Stimulated activated CD4-positive, alpha-beta T cell treated with anti-CD3 and anti-CD28 coated beads, Interleukin-1b, Interleukin-23, amount 100 ng/mL, for 1 hour (primary cell): Measurements from ENCODE around the gene ANKRD13D.

Experiments
- DNase-seq, 2 donors: peaks; one replicate each; pipeline ENCODE4 v3.0.0-alpha.2; 2020; ENCODE audit warnings: low read depth in 2 of 2

ANKRD13D gene

DNA sequence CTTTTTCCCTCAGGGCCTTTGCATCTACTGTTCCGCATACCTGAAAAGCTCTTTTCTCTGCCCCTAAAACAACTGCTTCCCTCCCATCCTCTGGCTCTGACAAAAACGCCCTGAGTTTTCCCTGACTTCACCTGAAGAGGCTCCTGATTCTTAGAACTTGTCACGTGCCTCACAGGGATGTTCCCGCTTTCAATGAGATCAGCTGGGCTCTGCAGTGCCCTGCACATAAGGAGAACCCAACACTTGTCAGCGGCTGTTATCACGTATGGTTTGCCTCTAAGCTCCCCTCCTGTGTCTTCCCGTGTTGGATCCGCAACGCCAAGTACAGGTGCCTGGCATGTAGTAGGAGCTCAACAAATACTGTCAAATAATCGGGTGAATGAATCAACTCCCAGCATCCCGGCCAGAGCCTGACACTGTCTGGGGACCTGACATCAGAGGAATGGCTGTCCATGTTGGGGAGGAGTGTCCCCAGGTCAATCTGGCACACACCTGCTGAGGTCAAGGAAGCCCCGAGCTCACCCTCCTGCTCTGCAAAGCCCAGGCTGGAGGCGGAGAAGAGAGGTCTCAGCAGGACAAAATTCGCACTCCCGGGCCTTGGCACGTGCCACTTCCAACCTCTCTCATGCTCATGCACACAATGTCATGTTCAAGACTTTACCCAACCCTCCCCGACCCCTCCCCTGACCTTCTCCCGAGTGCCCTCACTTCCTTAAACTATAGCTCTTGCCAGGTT lies 27.0 kb upstream of the ANKRD13D start:
- DNase-seq, result no peak

DNA sequence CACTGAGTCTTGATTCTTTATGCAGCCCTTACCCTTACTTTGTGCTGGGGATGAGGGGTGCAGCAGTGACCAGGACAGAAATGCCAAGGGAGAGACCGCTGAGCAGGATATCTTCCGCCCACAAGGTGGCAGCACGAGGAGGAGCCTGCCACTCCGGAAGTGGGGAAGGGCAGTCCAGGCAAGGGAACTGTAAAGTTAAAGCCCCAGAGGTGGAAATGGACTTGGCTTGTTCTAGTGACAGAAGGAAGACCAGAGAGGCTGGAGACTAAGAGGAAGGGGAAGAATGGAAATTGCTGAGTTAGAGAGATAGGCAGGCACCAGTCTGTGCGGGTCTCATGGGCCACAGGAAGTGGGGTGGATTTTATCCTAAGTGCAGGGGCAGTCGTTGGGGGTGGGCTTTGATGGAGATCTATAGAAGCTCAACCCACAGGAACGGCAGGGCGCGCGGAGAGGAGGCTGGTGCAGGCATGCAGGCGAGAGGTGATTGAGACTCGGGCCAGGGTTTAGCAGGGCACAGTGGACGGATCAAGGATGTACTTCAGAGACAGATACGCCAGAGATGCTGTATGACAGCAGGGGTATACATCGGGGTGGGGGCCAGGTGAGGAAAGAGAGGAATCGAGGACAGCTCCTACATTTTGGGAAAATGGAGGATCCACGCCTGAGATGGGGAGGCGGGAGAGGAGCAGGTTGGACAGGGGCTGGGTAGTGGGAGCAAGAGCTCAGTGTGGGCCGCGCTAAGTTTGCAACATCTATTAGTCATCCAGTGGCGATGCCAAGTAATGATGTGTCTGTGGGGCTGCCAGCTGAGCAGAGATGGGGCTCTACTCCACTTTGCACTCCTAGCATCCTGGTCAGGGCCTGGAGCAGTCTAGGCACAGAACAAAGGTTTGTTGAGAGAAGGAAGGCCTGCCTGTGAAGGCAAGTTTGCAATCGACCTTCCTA lies 26.1 kb upstream of the ANKRD13D start:
- peak in 1 of 2 donors; percentile 56 for DNase-seq

DNA sequence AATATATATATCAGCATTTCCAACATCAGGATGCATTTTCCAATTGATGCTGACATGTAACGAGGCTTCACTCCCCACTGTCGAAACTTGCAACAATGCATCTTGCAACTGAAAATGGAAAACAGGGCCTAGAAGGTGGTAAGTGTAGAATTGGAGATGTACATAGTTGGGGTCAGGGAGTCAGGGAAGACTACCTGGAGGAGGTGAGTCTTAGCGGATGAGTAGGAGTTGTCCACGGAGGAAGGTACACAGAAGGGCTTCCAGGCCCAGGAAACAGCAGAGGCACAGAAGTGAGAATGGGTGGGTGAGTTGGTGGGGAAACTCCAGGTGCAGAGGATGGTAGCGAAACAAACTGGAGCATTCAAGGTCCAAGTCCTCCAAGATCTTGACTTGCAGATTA lies 24.8 kb upstream of the ANKRD13D start:
- DNase-seq, result no peak

DNA sequence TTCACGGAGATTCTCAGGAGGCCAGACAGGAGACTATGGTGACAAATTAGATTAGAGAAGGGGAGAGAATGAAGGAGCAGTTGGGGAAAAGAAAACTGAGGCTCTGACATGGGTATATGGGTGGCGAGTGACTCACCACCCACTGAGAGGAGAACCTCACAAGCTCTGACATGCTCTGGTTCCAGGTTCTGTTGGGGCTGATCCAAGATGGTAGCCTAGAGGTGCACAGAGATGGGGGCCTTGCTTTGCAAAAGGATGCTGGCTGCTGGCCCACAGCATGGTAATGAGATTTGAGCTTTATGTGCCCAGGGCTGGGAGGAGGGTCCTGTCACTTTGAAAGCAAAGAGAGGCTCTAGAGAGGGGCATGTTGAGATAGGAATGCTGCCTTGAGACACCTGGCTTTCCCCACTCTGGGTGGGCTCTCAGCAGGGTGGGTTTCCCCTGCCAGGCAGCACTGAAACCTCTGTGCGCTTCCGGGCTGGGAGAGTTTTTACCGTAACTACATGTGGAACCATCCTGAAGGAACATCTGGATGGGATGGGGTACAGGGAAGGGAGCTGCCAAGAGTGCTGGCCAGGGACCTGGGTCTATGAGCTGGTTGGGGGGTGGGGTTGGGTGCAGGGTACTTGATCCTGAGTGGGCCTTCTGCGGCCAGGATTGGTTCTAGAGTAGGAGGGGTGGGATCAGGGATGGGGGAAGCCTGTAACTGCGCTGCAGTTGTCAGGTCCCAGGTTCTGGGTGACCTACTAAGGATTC lies 24.0 kb upstream of the ANKRD13D start:
- DNase-seq, result no peak

DNA sequence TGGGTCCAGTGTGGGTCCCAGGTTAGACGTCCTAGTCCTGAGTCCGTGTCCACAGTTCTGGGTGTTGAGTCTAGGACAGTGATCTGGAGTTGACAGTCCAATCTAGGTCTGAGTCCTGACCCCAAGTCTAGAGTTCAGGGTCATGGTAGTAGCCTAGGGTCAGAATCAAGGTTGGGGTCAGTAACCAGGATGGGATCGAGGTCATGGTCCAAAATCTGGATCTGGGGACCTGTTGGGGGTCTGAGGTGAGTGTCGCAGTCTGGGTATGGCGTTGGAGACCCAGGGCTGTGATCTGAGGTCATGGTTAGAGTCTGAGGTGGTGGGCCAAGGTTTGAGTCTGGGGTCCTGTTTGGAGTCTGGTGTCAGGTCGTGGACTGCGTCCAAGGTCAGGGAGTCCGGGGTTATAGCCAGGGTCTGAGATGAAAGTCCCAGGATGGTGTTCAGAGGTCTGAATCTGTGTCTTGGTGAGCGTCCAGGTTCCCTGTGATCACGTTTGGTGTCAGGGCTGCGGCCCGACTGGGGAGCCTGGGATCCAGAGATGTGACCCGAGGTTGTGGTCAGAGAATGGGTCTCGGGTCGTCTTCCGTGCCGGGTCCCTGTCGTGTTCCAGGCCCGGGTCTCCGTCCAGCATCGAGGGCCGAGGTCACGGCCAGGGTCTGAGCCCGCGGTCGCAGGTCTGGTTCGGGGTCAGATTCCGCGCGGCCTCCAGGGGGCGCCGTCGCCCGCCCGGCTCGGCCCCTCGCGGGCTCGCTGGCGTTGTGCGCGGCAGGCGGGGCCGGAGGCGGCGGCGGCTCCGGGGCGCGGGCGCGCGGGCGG lies 23.3 kb upstream of the ANKRD13D start:
- peak; percentile 56 to 66 for DNase-seq

DNA sequence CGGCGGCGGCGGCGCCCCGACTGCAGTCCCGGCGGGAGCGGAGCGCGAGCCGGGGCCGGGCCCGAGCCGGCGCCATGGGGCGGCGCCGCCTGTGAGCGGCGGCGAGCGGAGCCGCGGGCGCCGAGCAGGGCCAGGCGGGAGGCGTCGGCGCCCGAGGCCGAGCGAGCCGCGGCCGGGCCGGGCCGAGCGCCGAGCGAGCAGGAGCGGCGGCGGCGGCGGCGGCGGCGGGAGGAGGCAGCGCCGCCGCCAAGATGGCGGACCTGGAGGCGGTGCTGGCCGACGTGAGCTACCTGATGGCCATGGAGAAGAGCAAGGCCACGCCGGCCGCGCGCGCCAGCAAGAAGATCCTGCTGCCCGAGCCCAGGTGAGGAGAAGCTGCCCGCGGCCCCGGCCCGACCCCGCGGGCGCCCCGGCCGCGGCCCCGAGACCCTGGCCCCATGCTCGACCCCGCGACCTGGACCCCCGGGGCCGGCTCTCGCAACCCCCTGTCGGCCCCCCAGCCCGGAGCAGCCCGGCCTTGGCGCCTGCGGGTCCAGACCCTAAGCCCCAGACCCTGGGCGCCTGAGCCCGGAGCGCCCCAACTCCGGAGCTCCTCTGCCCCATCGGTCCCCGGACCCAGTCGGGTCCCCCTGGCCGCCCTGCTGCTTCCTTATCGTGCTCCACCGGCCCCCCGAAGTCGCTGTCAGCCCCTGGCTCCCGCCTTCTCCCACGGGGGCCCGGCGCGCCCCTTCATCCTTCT lies 22.5 kb upstream of the ANKRD13D start, which contains the start of gene GRK2:
Gene GRK2, plus strand, starts transcription at position 25 of the 739 bp plus-strand sequence. Its CDS starts 227 bp downstream, at position 252.
- no peak for DNase-seq

DNA sequence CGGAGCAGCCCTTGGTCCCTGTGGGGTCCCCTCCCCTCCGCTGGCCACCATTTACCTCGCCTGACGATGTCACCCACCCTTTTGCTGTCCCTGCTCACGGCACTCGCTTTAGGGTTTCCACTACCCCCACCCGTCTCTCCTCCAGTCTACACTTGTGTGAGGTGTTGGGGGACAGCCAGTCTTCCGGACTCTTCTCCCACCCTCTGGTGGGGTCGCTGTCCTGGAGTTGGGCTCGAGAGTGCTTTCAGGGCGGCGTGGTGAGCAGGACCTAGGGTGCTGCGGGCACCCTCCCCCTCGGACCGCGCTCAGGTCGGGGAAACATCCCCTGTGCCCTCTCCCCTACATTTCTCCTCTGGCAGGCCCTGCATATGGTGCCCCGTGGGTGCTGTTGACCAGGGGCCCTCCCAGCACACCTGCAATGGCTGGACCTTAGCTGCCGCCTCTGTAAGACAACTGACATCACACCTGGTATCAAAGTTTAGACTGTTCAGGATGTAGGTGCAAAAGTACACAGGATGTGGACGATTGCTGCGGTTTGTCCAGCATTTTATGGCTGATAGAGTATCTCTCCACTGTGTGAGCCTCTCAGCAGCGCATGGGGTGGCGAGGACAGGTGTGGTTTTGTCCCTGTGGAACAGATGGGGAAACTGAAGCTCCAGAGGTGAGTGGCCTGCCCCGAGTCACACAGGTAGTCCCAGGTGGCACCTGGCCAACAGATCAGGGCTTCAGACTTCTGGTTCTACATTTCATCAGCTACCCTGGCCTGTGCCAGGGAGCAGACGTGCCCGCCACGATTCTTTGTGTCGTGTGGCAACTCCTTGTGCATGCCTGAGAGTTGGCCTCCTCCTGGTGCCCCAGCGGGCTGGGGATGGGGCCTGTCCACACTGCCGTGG lies 21.7 kb upstream of the ANKRD13D start:
- DNase-seq, result no peak

DNA sequence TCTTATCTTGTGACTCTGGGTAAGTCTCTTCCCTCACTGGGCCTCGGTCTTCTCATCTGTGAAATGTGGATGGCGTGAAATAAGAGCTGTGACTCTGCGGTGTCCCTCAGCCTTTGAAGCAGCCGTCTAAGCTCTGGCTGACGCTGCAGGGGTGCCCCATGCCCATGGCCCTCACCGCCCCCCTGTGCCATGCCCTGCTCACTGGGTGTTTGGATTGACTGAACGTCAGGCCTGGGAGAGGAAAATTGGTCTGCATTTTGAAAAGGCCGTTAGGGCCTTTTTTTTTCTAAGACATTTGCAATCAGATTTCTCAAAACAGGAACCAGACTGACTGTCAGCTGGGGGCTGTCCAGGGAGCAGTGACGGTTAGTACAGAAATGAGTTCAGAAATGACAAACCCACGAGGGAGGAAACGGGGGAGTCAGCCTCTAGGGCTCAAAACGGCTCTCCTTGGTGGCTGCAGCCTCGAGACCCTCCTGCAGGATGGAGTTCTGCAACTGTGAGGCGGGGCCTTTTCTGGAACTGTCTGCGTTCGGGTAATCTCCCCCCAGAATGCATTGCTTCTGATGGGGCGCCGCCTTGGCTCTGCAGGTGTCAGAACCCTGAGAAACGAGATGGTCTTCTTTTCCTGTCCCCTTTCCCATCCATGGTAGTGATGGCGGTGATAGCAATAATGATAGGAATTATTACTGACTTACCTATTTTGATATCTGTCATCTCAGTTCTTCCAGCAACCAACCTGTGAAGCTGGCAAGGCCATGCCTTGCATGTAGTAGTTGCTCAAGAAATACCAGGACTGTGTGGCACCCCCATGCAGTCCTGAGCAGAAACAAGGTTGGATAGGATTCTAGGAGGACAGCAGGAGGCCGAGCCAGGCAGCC lies 20.8 kb upstream of the ANKRD13D start:
- no peak for DNase-seq

DNA sequence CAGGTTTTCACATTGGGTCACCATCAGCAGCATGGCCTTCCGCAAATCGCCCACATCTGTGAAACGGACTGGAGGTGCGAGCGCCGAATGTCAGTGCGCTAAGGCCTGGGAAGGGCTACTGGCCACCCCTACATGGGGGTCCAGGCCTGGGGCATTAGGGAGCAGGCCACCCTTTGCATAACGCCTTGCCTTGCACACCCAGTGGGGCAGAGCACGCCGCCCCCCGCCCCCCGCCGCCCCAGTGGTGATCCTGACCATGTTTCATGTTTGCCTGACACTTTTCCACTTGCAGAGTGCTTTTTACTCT lies 20.2 kb upstream of the ANKRD13D start:
- no peak for DNase-seq

DNA sequence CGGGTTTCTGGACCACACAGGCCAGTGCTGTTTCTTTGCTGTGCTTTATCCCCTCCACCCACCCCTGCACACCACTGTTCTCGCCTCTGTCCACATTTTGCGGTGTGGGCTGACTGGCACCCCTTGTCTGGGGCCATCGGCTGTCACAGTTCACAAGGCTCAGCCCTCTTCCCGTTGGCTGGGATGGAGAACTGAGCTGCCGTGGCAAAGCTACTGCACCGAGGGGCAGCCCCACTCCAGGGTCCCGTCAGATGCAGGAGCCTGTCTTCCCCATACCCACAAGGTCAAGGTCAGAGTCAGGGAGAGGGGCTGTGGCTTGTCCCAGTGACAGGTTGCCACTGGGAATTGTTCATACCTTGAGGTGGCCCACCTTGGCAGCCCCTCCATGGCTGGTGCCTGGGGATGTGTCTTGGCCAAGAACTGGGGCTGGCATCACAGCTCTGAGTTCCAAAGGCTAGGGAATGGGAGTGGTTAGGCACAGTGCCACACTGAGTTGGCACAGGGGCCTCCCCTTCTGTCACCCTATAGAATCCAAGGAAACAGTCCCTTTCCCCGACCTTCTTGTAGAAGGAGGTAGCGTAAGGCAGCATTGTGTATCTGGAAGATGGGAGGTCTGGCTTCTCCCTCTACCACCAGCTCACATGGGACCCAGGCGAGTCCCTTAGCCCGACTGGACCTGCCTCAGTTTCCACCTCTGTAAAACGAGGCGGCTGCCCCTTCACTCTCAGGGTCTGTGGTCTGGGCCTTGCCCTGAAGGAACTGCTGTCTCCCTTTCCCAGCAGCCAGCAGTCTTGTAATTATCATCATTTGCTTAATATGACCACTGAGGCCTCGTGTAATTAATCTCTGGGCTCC lies 19.5 kb upstream of the ANKRD13D start:
- DNase-seq, result no peak

DNA sequence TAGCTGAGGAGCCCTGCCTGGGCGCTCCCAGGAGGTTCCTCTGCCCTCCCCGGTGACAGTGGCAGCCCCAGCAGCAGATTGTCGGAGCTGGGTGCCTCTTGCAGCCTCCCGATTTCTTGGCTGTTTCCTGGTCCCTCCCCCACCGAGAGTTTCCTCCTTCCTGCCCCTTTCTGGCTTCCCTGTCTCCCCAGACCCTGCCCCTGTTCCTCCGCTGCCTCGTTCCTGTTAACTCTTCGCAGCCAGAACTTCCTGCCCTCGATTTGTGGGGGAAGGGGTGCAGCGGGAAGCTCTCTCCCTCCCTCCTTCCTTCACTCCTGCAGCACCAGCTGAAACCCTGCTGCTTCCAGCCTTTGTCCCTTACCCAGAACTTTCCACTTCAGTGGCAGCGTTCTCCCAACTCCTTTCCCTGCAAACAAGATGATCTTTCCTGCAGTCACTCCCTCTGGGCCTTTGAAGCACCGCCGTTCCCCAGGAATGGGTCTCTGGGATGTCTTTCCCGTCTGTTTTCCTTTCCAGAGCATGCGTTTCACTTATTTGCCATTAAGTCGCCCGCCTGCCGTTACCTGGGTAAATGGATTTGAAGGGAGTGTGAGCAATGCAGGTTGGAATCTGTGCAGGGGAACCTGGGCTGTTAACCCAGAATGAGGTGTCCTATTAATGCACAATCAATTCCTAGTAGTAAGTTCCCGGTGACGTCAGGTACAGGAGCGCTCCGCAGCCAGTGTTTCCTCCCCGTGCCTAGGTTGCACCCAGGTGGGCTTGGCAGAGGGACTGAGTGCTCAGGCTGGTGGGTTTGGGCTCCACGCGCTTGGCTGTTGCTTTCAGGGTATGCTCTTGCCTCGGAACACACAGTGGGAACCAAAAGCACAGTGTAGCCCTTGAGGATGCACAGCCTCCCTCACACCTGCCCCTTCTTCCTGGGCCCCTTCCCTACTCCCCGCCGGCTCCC lies 18.6 kb upstream of the ANKRD13D start:
- no peak for DNase-seq

DNA sequence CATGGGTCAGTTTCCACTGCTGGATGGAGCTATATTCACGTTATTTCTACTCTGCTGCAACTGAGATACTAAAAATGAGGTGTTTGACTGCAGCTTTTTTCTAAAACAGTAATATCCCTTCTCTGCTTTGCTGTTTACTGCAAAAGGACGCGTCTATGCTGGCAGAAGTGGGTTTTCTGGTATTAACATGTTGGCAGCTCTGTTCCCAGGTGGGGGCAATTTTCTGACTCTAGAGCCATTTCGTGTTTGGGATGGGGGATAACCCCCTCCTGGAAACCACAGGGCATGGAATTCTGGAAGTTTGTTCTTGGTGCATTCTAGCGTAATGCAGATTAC lies 17.9 kb upstream of the ANKRD13D start:
- DNase-seq, result no peak

DNA sequence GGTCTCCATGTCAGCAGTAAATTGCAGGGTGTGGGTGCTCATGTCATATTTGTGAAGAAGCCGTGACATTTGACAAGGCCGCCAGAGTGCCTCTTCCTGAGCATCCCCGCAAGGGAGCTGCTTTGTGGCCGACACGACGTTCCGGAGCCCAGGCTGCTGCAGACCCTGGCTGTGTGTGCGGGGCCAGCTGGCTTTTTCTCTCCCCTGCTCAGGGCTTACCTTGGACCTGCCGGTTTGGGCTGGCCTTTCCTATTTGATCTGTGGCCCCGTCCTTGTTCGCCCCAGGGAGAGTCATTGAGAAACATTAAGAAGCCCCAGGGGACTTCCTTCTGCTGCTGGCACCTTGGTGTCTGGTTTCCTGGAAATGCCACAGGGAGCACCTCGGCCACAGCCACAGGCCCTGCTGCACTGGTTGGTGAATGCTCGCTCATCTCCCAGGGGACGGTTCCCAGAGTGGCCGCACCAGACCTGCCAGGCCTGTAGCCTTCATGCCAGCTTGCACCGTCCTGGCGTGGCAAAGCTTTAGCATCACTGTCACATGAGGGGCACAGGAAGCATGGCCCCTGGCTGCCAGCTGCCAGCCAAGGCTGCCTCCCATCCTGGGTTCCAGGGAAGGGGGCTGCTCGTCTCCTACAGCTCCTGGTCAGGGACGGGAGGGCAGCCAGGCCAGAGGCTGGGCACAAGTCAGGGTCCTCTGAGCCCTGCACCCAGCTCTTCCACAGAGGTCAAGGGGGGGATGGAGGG lies 17.4 kb upstream of the ANKRD13D start:
- no peak for DNase-seq

DNA sequence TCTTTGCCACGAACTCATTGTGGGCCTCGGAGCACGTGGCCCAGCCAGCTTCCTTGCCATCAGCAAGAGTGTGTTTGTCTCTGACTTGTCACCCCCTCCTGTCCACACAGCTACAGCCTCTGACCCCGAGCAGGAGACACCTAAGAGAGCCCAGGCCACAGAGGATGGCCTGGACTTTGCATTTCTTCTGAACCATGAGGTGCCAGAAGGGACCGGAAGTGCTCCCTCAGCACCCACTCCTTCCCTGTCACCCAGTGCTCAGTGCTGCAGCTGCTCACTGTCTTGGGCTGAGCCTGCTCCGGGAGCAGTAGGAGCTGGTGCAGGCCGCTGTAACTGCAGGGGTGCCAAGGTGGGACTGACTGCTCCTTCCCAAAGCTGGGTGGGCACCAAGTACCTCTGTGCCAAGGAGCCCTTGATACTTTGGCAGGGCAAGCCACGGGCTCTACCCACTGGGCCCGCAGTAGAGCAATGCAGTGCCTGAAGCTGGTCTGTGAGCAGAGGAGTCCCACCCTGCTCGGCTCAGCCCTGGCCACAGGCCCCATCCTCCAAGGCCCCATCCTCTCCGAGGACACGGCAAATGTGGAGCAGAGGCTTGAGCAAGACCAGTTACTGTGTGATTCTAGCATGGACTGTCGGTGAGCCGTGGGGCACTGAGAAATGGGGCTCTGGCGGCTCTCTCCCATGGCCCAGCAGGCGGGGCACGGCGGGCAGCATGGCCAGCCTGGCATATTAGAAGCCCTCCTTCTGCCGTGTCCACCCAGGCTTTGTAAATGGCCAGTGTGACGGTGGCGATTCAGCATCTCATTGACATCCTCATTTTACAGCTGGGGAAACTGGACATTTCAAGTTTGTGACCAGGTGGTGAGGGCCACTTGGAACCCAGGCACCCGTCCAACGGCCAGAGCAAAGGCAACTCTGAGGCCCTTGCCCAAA lies 16.5 kb upstream of the ANKRD13D start:
- DNase-seq, result no peak
